BE2C (cell line): ENCODE data around the gene EVL.

Experiments
- DNase-seq: peaks from one replicate; pipeline ENCODE4 v3.0.0-alpha.2; 2020
- H3K27me3 ChIP-seq: fragments of 250-450 bp; sonication (Bioruptor Pico); 2 replicates; pipeline ENCODE4 v1.5.1; 2020; ENCODE audit warnings: mild to moderate bottlenecking
- H3K36me3 ChIP-seq: fragments of 250-450 bp; sonication (Bioruptor Pico); 2 replicates; pipeline ENCODE4 v1.5.1; 2020; ENCODE audit warnings: mild to moderate bottlenecking
- H3K4me1 ChIP-seq: fragments of 250-450 bp; sonication (Bioruptor Pico); 2 replicates; pipeline ENCODE4 v1.5.1; 2020
- H3K4me3 ChIP-seq: 2 replicates; pipeline ENCODE4 v1.5.1; 2011; ENCODE audit warnings: low read depth, low read length
- H3K9me3 ChIP-seq: fragments of 250-450 bp; sonication (Bioruptor Pico); 2 replicates; pipeline ENCODE4 v1.5.1; 2020
- CTCF ChIP-seq: IDR thresholded peaks from 2 replicates; pipeline ENCODE4 v1.5.1; 2012; ENCODE audit warnings: mild to moderate bottlenecking, low read depth, low read length

EVL gene

GRCh38 chr14:100187247-100187833, 122.1 kb downstream of the EVL start:
- DNase-seq, result no peak
- Histone ChIP-seq H3K27me3 (no peaks in the 10 kb centered on the region), H3K4me1 (peaks cover 2% of the 10 kb centered on the region; the same call in 1 of the 2 replicates), H3K36me3 (no peaks in the 10 kb centered on the region), H3K4me3 (no peak overlapping the region), H3K9me3 (no peaks in the 10 kb centered on the region)
- no peak for TF ChIP-seq CTCF

GRCh38 chr14:100188392-100189030, 123.3 kb downstream of the EVL start:
- no peak overlapping the region for H3K4me3 ChIP-seq
- peaks cover 2% of the 10 kb centered on the region; the same call in 1 of the 2 replicates for H3K4me1 ChIP-seq
- TF ChIP-seq CTCF, result no peak
- H3K27me3 ChIP-seq, result no peaks in the 10 kb centered on the region
- DNase-seq, result no peak
- no peaks in the 10 kb centered on the region for H3K36me3 ChIP-seq
- no peaks in the 10 kb centered on the region for H3K9me3 ChIP-seq

GRCh38 chr14:100190126-100190525, 124.9 kb downstream of the EVL start:
- DNase-seq, result no peak
- no peaks in the 10 kb centered on the region for H3K27me3 ChIP-seq
- no peaks in the 10 kb centered on the region for H3K36me3 ChIP-seq
- H3K4me1 ChIP-seq, result peaks cover 2% of the 10 kb centered on the region; the same call in 1 of the 2 replicates
- no peak overlapping the region for H3K4me3 ChIP-seq
- TF ChIP-seq CTCF, result no peak
- no peaks in the 10 kb centered on the region for H3K9me3 ChIP-seq

- TF ChIP-seq CTCF, result no peak
- Histone ChIP-seq H3K9me3 (no peaks in the 10 kb centered on the region), H3K27me3 (no peaks in the 10 kb centered on the region), H3K4me1 (peaks cover 2% of the 10 kb centered on the region; the same call in 1 of the 2 replicates), H3K36me3 (no peaks in the 10 kb centered on the region), H3K4me3 (no peak overlapping the region)
- no peak for DNase-seq
Measured at GRCh38 chr14:100191584-100192249, 126.5 kb downstream of the EVL start.

GRCh38 chr14:100192250-100192671, 127.0 kb downstream of the EVL start:
- no peaks in the 10 kb centered on the region for H3K9me3 ChIP-seq
- no peaks in the 10 kb centered on the region for H3K27me3 ChIP-seq
- no peaks in the 10 kb centered on the region for H3K36me3 ChIP-seq
- H3K4me1 ChIP-seq, result peaks cover 2% of the 10 kb centered on the region; the same call in 1 of the 2 replicates
- DNase-seq, result no peak
- no peak for TF ChIP-seq CTCF
- peak overlapping the region; percentile 41 for H3K4me3 ChIP-seq
